H9 (cell line): ENCODE data around the gene ROPN1L. TPM values are rescaled to one million over a fixed set of nuclear protein-coding genes. Genes with fewer than 3 reads are reported as not detected.

Source experiments
- DNase-seq: peaks from one replicate; pipeline ENCODE4 v3.0.0-alpha.2; 2017
- H2AFZ ChIP-seq: one replicate; pipeline ENCODE4 v1.6.1; 2013; ENCODE audit warnings: mild to moderate bottlenecking, low read length, control low read depth, moderate library complexity
- H2AK5ac ChIP-seq: 2 replicates; pipeline ENCODE4 v1.6.1; 2013; ENCODE audit warnings: low read length, control low read depth, mixed read lengths; ENCODE audit not compliant: insufficient read length
- H2BK120ac ChIP-seq: one replicate; pipeline ENCODE4 v1.6.1; 2013; ENCODE audit warnings: low read depth, mild to moderate bottlenecking, low read length, control low read depth, inconsistent platforms; ENCODE audit not compliant: poor library complexity, severe bottlenecking
- H2BK12ac ChIP-seq: 2 replicates; pipeline ENCODE4 v1.6.1; 2013; ENCODE audit warnings: low read length, control low read depth, mixed read lengths, low read depth; ENCODE audit not compliant: insufficient read length
- H2BK15ac ChIP-seq: 2 replicates; pipeline ENCODE4 v1.6.1; 2013; ENCODE audit warnings: low read depth, low read length, control low read depth
- H2BK20ac ChIP-seq: one replicate; pipeline ENCODE4 v1.6.1; 2013; ENCODE audit warnings: low read depth, mild to moderate bottlenecking, low read length, control low read depth, inconsistent platforms; ENCODE audit not compliant: poor library complexity, severe bottlenecking
- H2BK5ac ChIP-seq: 2 replicates; pipeline ENCODE4 v1.6.1; 2013; ENCODE audit warnings: low read length, control low read depth, mixed read lengths; ENCODE audit not compliant: insufficient read length
- H3K14ac ChIP-seq: 2 replicates; pipeline ENCODE4 v1.6.1; 2013; ENCODE audit warnings: low read length, control low read depth; ENCODE audit not compliant: insufficient read depth
- H3K18ac ChIP-seq: 2 replicates; pipeline ENCODE4 v1.6.1; 2013; ENCODE audit warnings: low read depth, mild to moderate bottlenecking, mixed read lengths, low read length, control low read depth; ENCODE audit not compliant: insufficient read length
- H3K23ac ChIP-seq: 2 replicates; pipeline ENCODE4 v1.6.1; 2013; ENCODE audit warnings: low read length, control low read depth, mixed read lengths, low read depth; ENCODE audit not compliant: insufficient read length
- H3K23me2 ChIP-seq: 2 replicates; pipeline ENCODE4 v1.6.1; 2013; ENCODE audit warnings: low read depth, mild to moderate bottlenecking, mixed read lengths, low read length, control low read depth; ENCODE audit not compliant: insufficient read length, poor library complexity, severe bottlenecking
- H3K27ac ChIP-seq: 2 replicates; pipeline ENCODE4 v1.5.1; 2013; ENCODE audit warnings: low read length, control low read depth, mixed read lengths, low read depth; ENCODE audit not compliant: insufficient read length
- H3K27me3 ChIP-seq: 2 replicates; pipeline ENCODE4 v1.6.1; 2013; ENCODE audit warnings: low read length, control low read depth, inconsistent platforms; ENCODE audit not compliant: insufficient read depth
- H3K4ac ChIP-seq: 2 replicates; pipeline ENCODE4 v1.6.1; 2013; ENCODE audit warnings: low read depth, mild to moderate bottlenecking, control low read depth, inconsistent platforms, low read length, moderate library complexity
- H3K4me1 ChIP-seq: 2 replicates; pipeline ENCODE4 v1.6.1; 2013; ENCODE audit warnings: low read length, control low read depth, inconsistent platforms; ENCODE audit not compliant: insufficient read depth
- H3K4me2 ChIP-seq: 2 replicates; pipeline ENCODE4 v1.6.1; 2013; ENCODE audit warnings: low read length, control low read depth, mixed read lengths; ENCODE audit not compliant: insufficient read length, insufficient read depth
- H3K56ac ChIP-seq: 2 replicates; pipeline ENCODE4 v1.6.1; 2013; ENCODE audit warnings: low read depth, mild to moderate bottlenecking, mixed read lengths, low read length, control low read depth; ENCODE audit not compliant: insufficient read length
- H3K79me1 ChIP-seq: 2 replicates; pipeline ENCODE4 v1.6.1; 2013; ENCODE audit warnings: low read depth, mild to moderate bottlenecking, moderate library complexity, low read length, control low read depth, inconsistent platforms; ENCODE audit not compliant: insufficient read depth, poor library complexity, severe bottlenecking
- H3K79me2 ChIP-seq: 2 replicates; pipeline ENCODE4 v1.6.1; 2013; ENCODE audit warnings: low read length, control low read depth, inconsistent platforms; ENCODE audit not compliant: insufficient read depth
- H3K9ac ChIP-seq: 2 replicates; pipeline ENCODE4 v1.6.1; 2013; ENCODE audit warnings: low read length, control low read depth, mixed read lengths; ENCODE audit not compliant: insufficient read length; ENCODE audit errors: extremely low read depth
- H3K9me3 ChIP-seq: one replicate; pipeline ENCODE4 v1.6.1; 2013; ENCODE audit warnings: low read depth, low read length, inconsistent platforms; ENCODE audit not compliant: control insufficient read depth
- H3T11ph ChIP-seq: one replicate; pipeline ENCODE4 v1.6.1; 2013; ENCODE audit warnings: mild to moderate bottlenecking, low read length, control low read depth, inconsistent platforms
- H4K20me1 ChIP-seq: one replicate; pipeline ENCODE4 v1.6.1; 2013; ENCODE audit not compliant: control insufficient read depth, insufficient read length, insufficient read depth
- H4K5ac ChIP-seq: 2 replicates; pipeline ENCODE4 v1.6.1; 2013; ENCODE audit warnings: low read depth, mild to moderate bottlenecking, mixed read lengths, low read length, control low read depth; ENCODE audit not compliant: insufficient read length
- H4K8ac ChIP-seq: replicated peaks from 2 replicates; pipeline ENCODE4 v1.6.1; 2013; ENCODE audit warnings: low read length, control low read depth, mixed read lengths, low read depth; ENCODE audit not compliant: insufficient read length
- H4K91ac ChIP-seq: 2 replicates; pipeline ENCODE4 v1.6.1; 2013; ENCODE audit warnings: low read depth, mild to moderate bottlenecking, moderate library complexity, mixed read lengths, low read length, control low read depth; ENCODE audit not compliant: insufficient read length
- H3K27ac Mint-ChIP-seq, 3 experiments: 2 replicates in 2 of 3; 3 replicates in 1 of 3; pipeline ENCODE4 v1.8.0; 2020 to 2021; ENCODE audit warnings: mixed read lengths in 3 of 3, mild to moderate bottlenecking in 1 of 3, moderate library complexity in 1 of 3
- H3K27me3 Mint-ChIP-seq: 2 replicates; pipeline ENCODE4 v1.8.0; 2021; ENCODE audit warnings: low read depth, mild to moderate bottlenecking, moderate library complexity, mixed read lengths
- H3K36me3 Mint-ChIP-seq, 3 experiments: 2 replicates in 2 of 3; 3 replicates in 1 of 3; pipeline ENCODE4 v1.8.0; 2020 to 2021; ENCODE audit warnings: low read depth in 3 of 3, mixed read lengths in 3 of 3; ENCODE audit not compliant: insufficient read depth in 1 of 3
- H3K4me1 Mint-ChIP-seq, 2 experiments: 2 replicates each; pipeline ENCODE4 v1.8.0; 2020; ENCODE audit warnings: mixed read lengths in 2 of 2
- H3K4me3 Mint-ChIP-seq, 2 experiments: 2 replicates in 1 of 2; 3 replicates in 1 of 2; pipeline ENCODE4 v1.8.0; 2020 to 2021; ENCODE audit warnings: mild to moderate bottlenecking in 2 of 2, mixed read lengths in 2 of 2, moderate library complexity in 1 of 2
- H3K9me3 Mint-ChIP-seq, 2 experiments: 2 replicates in 1 of 2; 3 replicates in 1 of 2; pipeline ENCODE4 v1.8.0; 2020; ENCODE audit warnings: mild to moderate bottlenecking in 2 of 2, mixed read lengths in 2 of 2, moderate library complexity in 1 of 2
- CTCF ChIP-seq: fragments of 200-600 bp; sonication (generic); conservative IDR thresholded peaks from 3 replicates; pipeline ENCODE4 v1.8.0; 2021; ENCODE audit warnings: antibody characterized with exemption, mild to moderate bottlenecking
- WGBS: extraction: QIAGEN DNeasy Blood & Tissue Kit; methylation state at CpG from one replicate; pipeline ENCODE4 v1.1.7; 2013; ENCODE audit warnings: missing lambda C conversion rate, low lambda C conversion rate, mixed read lengths; ENCODE audit not compliant: insufficient read length; ENCODE audit errors: extremely low coverage; 5-methylcytosine and 5-hydroxymethylcytosine counted together
- total RNA-seq: library from RNA; stranded (reverse); gene quantifications from 2 replicates; pipeline ENCODE4 v1.2.1, GENCODE V29; 2021

ROPN1L gene
- total RNA-seq, 1 experiment from 2014 or later = 0.37 TPM

GRCh38 chr5:10471677-10472076 is 30.0 kb downstream of the ROPN1L start:
- no peak overlapping the region for H3K4ac ChIP-seq
- peaks cover 4 to 5% (median 5%) of the 10 kb centered on the region in 3 experiments; a peak in 4 of 7 replicates for H3K36me3 Mint-ChIP-seq
- no peak overlapping the region for H3K4me2 ChIP-seq
- no peak overlapping the region for H2BK20ac ChIP-seq
- peaks cover 2% of the 10 kb centered on the region; the same call in 1 of the 2 replicates for H3K4me1 ChIP-seq
- no peak overlapping the region for H3K4me3 Mint-ChIP-seq
- no peak overlapping the region for H4K91ac ChIP-seq
- no peaks in the 10 kb centered on the region for H3K79me1 ChIP-seq
- H3K18ac ChIP-seq = no peak overlapping the region
- H3K27ac Mint-ChIP-seq = no peak overlapping the region
- H3K9me3 Mint-ChIP-seq = peaks cover 13 to 14% of the 10 kb centered on the region in 2 experiments; a peak in 4 of 5 replicates
- no peak overlapping the region for H3K27ac ChIP-seq
- no peak overlapping the region for H2AFZ ChIP-seq
- no peaks in the 10 kb centered on the region for H3K27me3 ChIP-seq
- no peaks in the 10 kb centered on the region for H3K79me2 ChIP-seq
- no peaks in the 10 kb centered on the region for H3K23me2 ChIP-seq
- H3K23ac ChIP-seq = no peak overlapping the region
- no peak overlapping the region for H3K56ac ChIP-seq
- no peak overlapping the region for H2BK120ac ChIP-seq
- H3K9me3 ChIP-seq = no peaks in the 10 kb centered on the region
- no CpG with 5 or more reads among the region's 6 CpGs for WGBS
- no peak overlapping the region for H3T11ph ChIP-seq
- no peak for TF ChIP-seq CTCF
- no peak overlapping the region for H2BK15ac ChIP-seq
- H4K5ac ChIP-seq = no peak overlapping the region
- H3K14ac ChIP-seq = no peak overlapping the region
- no peaks in the 10 kb centered on the region for H4K20me1 ChIP-seq
- no peak for DNase-seq
- H2BK5ac ChIP-seq = no peak overlapping the region
- no peak overlapping the region for H3K9ac ChIP-seq
- H4K8ac ChIP-seq = no peak overlapping the region
- H2AK5ac ChIP-seq = no peak overlapping the region
- H3K4me1 Mint-ChIP-seq = peaks cover 17 to 23% of the 10 kb centered on the region in 2 experiments
- H3K27me3 Mint-ChIP-seq = peaks cover 14% of the 10 kb centered on the region
- H2BK12ac ChIP-seq = no peak overlapping the region
